OCI-LY3 (cell line): ENCODE measurements around the gene DTD1.

Experiments
- EZH2phosphoT487 ChIP-seq: fragments of 200-600 bp; shearing (Covaris generic); IDR thresholded peaks from 2 replicates; pipeline ENCODE4 v1.6.1; 2018; ENCODE audit warnings: antibody characterized with exemption, mixed run types, low read depth
- TF ChIP-seq, protein P1 (sequence below): fragments of 200-600, 300-600 bp; sonication (generic); IDR thresholded peaks from 2 replicates; pipeline ENCODE4 v1.5.1; 2014; ENCODE audit warnings: antibody characterized with exemption, low read length, low read depth

DNA sequence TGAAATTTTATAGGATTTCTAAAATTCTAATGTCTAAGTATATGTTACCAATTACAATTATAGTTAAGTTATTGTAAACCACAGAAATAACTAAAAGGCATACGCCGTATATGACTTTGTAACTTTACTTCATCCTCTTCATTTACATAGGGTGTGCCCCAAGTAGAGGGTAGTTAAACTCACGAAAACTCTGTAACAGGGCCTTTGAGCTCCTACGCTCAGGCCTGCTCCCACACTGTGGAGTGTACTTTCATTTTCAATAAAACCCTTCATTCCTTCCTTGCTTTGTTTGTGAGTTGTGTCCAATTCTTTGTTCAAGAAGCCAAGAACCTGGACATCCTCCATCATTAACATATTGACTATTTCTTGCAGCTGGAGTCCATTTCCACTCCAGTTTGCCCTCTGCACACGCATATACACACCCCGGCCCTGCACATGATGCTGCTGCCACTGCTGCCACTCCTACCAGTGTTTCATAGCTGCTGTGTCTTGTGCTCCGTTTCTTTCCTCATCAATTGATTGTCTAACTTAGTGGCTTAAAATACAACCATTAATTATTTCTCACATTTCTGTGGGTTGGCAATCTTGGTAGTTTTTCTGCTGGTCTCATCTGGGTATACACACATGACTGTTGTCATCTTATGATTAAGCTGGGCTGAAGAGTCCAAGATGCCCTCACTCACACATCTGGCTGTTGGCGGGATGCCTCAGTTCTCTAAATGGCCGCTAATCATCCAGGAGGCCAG is 192.7 kb downstream of the DTD1 start:
- TF ChIP-seq, protein P1, sequence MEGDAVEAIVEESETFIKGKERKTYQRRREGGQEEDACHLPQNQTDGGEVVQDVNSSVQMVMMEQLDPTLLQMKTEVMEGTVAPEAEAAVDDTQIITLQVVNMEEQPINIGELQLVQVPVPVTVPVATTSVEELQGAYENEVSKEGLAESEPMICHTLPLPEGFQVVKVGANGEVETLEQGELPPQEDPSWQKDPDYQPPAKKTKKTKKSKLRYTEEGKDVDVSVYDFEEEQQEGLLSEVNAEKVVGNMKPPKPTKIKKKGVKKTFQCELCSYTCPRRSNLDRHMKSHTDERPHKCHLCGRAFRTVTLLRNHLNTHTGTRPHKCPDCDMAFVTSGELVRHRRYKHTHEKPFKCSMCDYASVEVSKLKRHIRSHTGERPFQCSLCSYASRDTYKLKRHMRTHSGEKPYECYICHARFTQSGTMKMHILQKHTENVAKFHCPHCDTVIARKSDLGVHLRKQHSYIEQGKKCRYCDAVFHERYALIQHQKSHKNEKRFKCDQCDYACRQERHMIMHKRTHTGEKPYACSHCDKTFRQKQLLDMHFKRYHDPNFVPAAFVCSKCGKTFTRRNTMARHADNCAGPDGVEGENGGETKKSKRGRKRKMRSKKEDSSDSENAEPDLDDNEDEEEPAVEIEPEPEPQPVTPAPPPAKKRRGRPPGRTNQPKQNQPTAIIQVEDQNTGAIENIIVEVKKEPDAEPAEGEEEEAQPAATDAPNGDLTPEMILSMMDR: no peak
- no peak for TF ChIP-seq EZH2phosphoT487
